GM10847 (cell line): ENCODE data around the gene C1QTNF7.

Source experiments
- POLR2A ChIP-seq: IDR thresholded peaks from 2 replicates; pipeline ENCODE4 v1.6.1; 2011; ENCODE audit not compliant: insufficient read length; ENCODE audit errors: extremely low read depth

Gene C1QTNF7, protein sequence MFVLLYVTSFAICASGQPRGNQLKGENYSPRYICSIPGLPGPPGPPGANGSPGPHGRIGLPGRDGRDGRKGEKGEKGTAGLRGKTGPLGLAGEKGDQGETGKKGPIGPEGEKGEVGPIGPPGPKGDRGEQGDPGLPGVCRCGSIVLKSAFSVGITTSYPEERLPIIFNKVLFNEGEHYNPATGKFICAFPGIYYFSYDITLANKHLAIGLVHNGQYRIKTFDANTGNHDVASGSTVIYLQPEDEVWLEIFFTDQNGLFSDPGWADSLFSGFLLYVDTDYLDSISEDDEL

DNA sequence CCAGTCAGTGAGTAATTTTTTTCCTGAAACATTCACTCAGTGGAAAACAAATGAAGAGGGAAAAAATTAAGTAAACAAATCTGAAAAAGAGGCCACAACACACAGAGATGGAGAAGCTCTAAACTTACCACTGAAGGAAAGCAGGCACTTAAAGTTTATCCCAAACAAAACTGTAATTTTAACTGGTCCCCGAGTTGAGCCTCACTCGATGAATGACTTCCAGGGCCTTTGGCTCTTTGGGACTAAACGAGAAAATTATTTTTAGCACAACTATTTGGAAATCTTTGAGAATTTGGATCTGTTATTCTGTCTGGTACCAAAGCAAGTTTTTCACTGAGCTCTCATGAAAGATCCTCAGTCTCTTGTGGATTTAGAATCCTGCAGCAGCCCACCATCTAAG, at the start of gene C1QTNF7:
Gene C1QTNF7 (plus strand): TSS at position 333 of the 400 bp plus-strand sequence. CDS start 7,711 bp downstream, outside the sequence.
- TF ChIP-seq POLR2A, result no peak

DNA sequence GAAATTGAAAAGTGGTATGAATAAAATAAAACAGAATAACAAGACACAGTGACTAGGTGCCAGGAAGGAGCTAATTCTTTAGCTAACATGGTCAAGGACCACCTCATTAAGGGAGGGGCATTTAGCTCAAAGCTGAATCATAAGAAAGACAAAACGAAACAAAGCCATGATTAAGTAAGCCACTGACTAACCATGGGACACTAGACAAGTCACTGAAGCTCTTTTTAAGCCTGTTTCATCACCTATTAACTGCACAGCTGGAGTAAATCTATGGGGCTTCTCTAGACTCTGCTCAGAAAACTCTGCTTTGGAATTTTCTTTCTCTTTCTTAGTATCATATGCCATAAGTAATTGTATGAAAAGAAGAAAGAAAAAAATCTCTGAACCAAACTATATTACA, 49.8 kb upstream of the C1QTNF7 start:
- TF ChIP-seq POLR2A, result no peak

DNA sequence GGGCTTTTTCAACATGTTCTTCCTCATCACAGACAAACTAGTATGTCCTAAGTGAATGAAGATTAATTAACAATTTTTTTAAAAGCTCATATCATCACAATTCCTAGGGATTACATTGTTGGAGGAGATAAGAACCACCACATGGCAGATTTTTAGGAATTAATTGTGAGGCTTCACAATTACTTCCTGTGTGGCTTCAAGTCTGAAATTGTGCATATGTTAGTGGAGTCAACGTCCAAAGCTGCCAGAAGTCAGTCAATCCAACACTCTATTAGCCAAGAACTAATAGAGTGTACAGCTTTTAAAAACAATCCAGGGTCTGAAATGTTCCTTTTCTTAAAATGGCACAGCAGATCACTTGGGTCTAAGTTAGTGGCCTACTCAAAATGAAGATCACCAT, 49.3 kb upstream of the C1QTNF7 start:
- TF ChIP-seq POLR2A, result no peak

DNA sequence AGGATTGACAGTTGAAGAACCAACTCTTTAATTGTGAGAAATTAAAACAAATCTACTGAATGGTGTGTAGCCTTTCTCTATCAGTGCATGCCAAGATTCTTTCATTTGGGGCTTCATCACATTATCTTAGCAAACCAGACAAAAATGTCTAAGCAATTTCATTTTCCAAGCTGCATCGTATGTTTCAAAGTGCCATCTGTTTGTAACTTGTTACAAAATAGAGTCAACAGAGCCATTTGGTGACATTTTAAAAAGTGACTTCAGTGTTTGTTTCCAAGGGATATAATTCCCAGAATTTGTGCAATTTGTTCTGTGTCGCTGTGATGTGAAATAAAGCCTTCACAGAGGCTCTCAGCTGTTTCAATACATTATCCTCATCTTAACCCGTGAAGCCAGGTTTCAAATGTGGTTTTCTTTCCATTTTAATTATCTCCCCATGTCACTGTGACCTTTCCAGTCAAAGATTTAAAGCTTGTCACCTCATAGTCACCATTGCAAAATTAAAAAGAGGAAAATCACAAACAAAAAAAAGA, 46.0 kb upstream of the C1QTNF7 start:
- TF ChIP-seq POLR2A, result no peak

DNA sequence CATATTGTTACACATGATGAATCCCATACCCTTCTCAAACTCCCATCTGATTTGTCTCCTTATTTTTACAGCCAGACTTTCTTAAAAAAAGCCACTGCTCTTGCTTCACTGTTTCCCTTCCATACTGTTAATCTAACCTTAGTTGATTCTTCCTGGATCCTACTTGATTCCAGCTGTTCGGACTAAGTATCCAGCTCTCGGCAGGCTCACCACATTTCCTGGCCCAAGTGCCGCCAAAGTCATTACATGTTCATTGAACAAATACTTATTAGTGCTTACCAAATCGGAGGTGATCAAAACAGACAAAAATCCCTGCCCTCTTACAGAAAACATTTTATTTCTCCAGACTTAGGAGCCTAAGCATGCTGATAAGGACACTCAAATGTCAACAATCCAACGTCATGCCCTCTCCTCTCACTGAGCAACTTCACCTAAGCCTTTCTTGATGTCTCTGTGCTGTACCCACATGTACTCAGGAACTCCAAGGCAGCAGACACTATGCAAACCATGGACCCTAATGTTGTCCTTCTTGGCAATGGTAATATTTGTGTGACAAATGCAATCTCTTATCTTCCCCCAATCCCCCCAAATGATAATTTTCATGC, 45.1 kb upstream of the C1QTNF7 start:
- TF ChIP-seq POLR2A, result no peak

DNA sequence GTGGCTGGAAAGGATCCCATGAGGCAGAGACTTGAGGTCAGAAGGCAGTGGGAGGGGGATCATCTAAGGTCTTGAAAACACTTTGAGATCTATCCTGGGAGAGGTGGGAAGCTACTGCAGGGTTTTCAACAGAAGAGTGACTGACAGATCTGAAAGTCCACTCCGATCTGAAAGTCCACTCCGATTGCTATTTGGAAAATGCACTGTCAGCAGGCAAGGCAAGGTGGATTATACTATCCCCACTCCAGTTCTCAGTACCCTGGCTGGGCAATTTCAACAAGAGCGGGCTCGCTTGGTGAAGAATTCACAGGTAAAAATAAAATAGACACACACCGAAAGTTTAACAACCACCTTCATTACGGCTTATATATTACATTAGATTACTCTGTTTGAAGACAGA, 42.3 kb upstream of the C1QTNF7 start:
- no peak for TF ChIP-seq POLR2A

DNA sequence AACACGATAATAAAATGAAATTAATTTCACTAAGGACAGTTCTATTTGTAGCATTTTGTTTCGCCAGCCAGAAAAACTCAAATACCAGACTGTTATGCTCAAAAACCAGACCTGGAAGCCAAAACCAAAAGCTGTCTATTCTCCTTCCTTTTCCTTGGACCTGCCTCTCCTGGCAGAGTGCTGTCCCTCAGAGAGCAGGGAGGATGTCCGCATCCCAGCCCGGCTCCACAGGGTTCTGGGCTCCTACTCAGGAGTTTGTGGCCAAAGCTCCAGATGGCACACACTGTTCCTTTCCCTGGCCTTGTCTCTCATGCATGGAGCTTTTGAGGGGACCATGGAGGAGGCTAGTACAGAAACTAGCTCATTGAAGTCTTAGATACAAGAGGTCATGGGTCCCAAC, 41.9 kb upstream of the C1QTNF7 start:
- no peak for TF ChIP-seq POLR2A

DNA sequence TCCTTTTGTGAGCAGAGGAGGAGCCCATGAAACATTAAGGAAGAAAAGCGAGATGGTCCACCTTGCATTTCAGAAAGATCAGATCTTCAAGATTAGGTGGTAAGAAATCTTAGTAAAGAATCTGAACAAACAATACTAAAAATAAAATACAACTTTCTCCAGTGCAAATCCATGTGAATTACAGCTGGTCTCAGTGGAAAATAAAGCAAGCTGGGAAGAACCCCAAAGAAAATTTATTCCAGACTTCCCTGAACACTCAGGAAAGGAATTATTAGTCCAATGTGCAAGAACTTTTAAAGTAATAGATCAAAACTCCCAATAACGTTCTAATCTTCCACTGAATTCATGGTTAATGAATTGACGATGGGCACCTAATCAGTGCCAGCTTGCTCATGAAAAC, 37.3 kb upstream of the C1QTNF7 start:
- TF ChIP-seq POLR2A, result no peak

DNA sequence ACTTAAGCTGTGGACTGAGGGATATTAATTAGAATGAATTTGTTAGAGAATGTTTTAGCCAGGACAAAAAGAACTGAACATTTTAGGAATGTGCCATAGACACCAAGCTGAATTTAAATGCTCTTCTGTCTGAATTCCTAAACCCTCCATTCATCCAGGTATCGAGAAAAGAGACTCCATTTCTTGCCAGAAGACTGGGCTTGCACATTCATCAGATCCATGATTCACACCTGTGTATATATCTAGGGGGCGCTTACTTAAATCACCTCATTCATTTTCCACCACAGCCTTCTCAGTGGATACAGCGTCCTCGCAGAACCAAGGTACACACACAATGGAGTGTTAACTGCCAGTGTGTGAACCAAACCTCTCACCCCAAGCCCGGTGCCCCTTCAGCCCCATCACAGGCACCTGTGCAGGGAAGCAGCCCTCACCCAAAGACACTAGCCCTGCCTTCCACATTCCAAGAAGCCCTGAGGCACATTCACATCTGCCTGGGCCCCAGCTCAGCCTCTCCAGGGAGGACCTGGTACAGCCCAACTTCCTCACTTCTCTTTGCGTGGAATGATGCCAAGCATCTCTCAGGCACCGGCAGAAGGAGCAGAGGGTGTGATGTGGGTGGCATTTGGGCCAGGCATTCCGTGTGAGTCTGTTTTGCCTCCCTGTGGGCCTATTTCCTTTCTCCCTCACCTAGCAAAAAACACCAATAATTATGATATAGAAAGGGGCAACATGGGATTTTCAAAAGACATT, 35.6 kb upstream of the C1QTNF7 start:
- TF ChIP-seq POLR2A, result no peak

DNA sequence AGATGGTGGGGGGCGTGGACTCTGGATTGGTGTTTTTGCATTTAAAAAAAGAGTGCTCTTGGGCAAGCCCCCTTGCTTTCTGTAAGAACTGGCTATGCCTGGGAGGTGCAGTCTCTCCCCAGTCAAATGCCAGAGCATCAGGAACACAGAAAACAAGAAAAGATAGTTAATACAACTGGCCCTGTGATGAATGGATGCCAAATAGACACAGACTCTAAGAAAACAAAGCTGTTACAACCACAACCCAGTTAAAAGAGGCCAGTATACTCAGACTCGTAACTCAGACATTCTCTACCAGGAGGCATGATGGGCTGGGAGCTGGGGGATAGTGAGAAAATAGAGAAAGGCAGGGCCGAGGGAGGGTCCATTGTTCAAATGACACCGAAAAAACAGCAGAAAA, 32.5 kb upstream of the C1QTNF7 start:
- TF ChIP-seq POLR2A, result no peak

DNA sequence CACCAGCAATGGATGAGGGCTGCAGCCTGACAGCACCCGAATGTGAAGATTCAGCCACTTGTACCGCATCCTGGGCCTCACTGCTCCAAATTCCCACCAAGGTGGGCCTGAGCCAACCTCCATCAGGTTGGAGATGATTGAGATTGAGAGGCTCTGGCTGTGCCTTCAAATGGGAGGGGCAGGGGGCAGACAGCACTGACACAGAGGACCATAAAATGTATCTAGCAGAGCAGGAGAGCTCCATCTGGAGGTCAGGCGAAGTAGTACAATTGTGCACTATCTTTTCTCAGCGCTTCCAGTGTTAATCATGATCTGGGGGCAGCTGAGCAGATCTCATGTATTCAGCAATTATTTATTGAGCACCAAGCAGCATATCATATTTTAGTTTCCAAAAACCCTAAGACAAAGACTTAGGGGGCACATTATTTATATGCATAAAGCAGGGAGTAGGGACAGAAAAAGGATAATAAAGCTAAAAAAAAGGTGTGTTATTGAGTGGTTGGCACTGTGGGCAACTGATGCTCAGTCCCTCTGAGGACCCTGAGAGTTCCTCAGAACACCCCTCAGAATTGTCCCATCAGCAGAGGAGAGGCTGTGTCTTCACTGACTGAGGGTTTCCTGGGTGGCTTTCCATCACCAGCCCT, 31.6 kb upstream of the C1QTNF7 start:
- TF ChIP-seq POLR2A, result no peak

DNA sequence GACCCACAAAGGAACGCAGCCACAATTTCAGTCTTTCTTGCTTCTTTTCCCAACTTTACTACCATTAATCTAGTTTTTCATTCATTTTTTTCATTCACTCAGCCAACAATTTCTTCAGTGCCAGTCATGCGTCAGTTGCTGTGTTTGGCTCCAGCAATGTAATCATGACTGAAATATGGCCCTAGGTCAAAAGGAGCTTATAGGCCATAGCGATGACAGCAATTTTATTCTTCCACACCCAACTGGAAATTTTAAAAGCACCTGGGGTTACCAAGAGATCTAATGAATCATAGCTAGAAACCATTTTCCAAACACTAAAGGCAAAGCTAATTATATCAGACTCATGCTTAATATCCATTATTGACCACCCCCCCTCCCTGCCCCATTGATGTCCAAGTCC, 29.8 kb upstream of the C1QTNF7 start:
- no peak for TF ChIP-seq POLR2A

DNA sequence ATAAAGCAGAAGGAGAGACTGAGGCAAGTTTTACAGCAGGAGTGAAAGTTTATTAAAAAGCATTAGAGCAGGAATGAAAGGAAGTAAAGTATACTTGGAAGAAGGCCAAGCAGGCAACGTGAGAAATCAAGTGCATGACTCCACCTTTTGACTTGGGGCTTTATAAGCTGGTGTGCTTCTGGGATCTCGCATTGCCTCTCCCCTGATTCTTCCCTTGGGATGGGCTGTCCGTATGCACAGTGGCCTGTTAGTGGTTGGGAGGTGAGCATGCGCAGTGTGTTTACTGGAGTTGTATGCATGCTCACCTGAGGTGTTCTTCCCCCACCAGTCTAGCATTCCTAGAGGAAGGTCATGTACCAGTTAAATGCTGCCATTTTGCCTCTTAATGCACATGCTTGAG, 29.1 kb upstream of the C1QTNF7 start:
- TF ChIP-seq POLR2A, result no peak

DNA sequence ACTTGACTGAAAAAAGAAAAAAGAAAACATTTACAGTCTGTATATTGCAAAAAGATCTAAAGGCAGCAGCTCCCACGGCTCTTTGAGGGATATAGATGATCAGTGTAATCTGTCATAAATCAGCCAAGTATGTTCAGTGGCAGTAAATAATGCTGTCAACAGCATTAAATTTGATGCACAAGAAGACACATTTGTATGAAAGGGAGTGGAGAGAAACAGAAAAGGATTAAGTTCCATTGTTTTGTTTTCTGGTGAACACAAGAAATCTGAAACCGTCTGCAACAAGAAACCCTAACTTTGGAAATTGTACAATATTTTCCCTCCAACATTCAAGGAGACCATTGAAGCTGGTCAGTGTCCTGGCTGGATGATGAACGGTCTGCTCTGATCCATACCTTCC, 27.6 kb upstream of the C1QTNF7 start:
- TF ChIP-seq POLR2A, result no peak

DNA sequence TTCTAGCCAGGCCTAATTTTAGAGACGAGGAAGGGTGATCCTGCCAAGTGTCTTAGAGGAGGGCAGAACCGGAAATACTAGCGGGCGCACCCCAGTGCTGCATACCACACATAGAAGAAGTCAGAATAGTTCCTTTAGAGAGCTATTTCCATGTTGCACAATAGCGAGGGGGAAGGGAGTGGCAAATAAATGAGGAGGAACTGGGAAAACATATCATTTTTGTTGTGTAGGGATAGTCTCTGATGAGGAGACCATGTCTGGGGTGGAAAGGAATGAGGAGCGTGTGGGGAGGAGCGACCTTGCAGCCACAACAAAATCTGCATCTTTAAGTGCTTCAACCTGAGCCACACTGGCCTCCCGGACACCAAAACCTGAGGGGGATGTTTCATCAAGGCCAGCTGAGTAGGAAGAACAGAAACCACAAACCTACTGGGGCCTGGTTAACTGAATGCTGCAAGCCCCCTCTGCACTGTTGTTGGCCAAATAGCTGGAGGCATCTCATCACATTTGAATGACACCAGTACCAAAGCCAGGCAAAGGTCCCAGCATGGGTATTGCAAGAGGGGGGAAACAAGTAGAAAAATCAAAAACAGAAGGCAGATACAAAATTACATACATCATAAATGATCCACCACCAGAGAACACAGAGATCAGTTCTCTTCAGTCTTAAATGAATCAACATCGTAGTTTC, 26.7 kb upstream of the C1QTNF7 start:
- no peak for TF ChIP-seq POLR2A

DNA sequence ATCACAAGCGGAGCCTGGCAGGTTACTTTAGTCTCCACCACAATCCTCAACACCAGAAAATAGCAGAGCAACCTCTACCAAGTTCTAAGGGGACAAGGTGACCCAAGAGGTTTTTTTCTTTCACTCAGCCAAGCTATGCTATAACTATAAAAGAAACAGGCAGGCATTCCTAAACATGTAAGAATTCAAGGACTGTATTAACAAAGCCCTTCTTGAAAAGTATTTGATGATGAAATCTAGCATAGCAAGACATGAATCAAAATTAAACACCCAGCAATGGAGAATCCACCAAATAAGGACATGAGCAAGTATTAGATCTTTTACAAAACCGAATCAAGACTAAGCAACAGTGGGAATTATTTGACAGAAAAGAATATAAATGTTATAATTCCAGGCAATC, 25.7 kb upstream of the C1QTNF7 start:
- no peak for TF ChIP-seq POLR2A

DNA sequence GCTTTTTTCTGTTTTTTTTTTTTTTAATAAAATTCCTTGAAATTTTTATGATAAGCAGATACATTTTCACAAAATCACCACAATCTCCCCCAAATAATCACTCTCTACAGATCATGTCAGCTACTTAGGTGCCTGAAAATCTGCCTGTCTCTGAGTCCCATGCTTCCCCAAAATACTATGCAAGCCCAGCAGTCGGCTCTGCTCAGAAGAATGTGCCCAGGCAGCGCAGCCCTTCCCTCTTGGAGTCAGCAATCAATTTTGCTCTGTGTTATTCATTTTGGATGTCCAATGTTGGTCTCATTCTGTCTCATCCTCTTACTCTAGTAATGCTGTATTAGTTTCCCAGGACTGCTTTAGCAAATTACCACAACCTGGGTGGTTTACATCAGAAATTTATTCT, 24.9 kb upstream of the C1QTNF7 start:
- no peak for TF ChIP-seq POLR2A
